ENCODE measurements around the gene PRDM16.

Gene PRDM16

GRCh38 chr1:3471356-3472087, 402.5 kb downstream of the PRDM16 start:
- TF ChIP-seq POLR2A (IDR thresholded peaks at IDR 0.05; ENCODE audit: low read length) (no peak), GATA1 (IDR thresholded peaks at IDR 0.05; ENCODE audit: low read depth, low read length) (no peak)

DNA sequence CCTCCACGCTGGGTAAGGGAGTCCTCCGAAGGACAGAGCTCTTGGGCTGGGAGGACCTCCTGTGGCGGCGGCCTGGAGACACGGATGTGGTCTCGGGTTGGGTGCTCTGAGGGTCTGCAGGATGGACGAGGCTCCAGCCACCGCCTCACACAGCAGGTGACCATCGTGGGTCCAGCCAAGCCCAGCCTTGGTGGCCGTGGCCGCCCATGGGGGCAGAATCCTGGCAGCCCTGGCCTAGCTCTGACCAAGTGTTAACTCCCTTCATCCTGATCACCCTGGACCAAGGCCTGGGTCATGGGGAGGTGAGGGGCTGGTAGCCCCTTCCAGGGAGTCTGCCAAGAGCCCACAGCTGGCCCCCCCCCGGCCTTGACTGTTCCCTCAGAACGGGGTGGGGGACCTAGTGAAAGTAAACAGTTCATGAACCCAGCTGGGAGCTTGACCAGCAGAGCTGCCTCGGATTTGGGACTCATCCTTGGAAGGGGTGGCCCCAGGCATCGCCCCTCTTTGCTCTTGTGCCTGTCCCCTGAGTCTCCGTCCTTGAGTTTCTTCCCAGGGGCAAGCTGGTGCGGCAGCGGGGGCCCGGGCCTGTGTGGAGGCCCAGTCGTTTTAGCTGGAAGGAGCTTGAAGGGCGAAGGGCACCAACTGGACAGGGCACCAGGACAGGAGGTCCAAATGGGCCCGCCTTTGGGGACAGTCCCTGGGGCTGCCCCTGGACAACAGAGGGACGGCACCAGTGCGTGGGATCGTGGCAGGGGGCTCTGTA, 403.3 kb downstream of the PRDM16 start:
- DNase-seq: no peak
- TF ChIP-seq GATA1 (IDR thresholded peaks at IDR 0.05; ENCODE audit: low read depth, low read length): no peak
- TF ChIP-seq POLR2A (IDR thresholded peaks at IDR 0.05; ENCODE audit: low read length): no peak

More at GRCh38 chr1:3471356-3472087, 402.5 kb downstream of the PRDM16 start:
- DNase-seq: no peak

GRCh38 chr1:3472906-3473305, 403.9 kb downstream of the PRDM16 start:
- DNase-seq: no peak
- TF ChIP-seq POLR2A (IDR thresholded peaks at IDR 0.05; ENCODE audit: low read length) (no peak), GATA1 (IDR thresholded peaks at IDR 0.05; ENCODE audit: low read depth, low read length) (no peak)

DNA sequence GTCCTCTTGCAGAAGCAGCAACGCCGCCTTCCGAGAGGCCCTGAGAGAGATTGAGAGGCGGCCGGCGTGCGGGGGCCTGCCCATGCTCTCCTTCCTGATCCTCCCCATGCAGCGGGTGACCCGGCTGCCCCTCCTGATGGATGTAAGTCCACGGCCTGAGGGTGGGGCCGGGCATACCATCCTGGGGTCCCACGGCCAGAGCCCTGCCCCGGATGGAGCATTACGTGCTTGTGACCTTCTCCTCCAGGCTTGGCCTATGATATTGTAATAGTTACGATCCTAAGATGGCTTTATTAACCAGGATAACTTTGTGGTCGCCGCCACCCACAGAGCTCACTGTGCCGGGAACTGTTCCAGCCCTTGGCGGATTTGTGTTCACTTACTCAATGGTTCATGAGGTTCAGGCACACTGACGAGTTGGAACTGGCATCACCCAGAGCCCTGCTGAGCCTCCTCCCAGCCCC, 404.4 kb downstream of the PRDM16 start:
- DNase-seq: no peak
- TF ChIP-seq GATA1 (IDR thresholded peaks at IDR 0.05; ENCODE audit: low read depth, low read length) (no peak), POLR2A (IDR thresholded peaks at IDR 0.05; ENCODE audit: low read length) (no peak)

DNA sequence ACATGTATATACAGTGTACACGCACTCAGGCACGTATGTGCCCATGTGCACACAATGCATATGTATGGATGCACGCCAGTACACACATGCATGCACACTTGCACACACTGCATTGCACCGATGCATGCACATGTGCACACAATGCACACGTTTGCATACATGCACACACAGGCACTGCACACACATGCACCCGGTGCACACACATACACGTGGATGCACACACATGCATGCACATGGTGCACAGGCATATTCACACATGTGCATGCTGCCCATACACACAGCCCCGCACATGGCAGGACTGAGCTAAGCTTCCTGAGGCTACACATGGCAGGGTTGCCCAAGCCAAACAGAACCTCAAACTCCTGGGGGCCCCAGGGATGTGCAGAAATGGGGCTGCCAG, 405.0 kb downstream of the PRDM16 start:
- TF ChIP-seq GATA1 (IDR thresholded peaks at IDR 0.05; ENCODE audit: low read depth, low read length) (no peak), POLR2A (IDR thresholded peaks at IDR 0.05; ENCODE audit: low read length) (no peak)
- no peak for DNase-seq

DNA sequence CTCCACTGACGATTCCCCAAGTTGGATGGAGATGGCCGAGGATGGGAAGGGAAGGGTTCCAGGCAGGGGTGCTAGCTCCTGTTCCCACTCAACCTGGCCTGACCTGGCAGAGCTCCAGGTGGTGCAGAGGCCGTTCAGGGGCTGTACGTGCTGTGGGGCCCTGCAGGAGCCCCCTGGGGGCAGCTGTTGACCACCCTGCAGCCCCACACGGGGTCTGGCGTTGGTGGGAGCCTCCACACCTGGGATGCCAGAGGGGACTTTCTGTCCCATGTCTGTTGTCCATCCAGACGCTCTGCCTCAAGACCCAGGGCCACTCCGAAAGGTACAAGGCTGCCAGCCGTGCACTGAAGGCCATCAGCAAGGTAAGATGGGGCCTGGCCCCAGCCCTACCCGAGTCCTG, 405.4 kb downstream of the PRDM16 start:
- no peak for DNase-seq
- no peak for TF ChIP-seq GATA1 (IDR thresholded peaks at IDR 0.05; ENCODE audit: low read depth, low read length)
- TF ChIP-seq POLR2A (IDR thresholded peaks at IDR 0.05; ENCODE audit: low read length): no peak

DNA sequence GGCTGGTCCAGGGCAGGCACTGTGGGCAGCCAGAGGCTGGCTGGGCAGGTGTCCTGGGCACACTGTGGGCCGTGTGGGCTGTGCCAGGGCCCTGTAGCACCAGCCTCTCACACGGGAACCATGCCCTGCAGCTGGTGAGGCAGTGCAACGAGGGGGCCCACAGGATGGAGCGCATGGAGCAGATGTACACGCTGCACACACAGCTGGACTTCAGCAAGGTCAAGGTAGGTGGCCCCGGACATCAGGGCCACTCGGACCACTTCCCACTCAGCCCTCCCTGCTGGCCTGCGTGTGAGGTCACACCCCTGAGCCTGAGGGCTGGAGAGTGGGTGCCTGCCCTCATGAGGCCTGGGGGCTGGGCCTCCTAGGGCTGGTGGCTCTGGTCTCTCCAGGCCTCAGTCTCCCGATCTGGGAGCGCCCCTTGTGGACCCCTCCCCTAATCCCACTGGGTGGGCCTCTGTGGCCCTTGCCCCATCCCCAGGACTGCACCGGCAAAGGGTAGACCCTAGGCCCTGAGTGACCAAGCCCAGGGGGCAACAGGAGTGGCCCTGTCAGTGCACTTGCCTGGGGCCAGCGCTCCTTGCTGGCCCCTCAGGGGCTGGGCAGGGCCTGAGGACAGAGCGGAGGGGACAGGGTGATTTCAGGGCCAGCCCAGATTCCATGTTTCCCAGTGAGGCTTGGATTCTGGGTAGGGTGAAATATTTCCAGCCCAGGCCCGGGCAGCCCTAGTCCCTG, 407.0 kb downstream of the PRDM16 start:
- no peak for DNase-seq
- TF ChIP-seq POLR2A (IDR thresholded peaks at IDR 0.05; ENCODE audit: low read length): no peak
- no peak for TF ChIP-seq GATA1 (IDR thresholded peaks at IDR 0.05; ENCODE audit: low read depth, low read length)

GRCh38 chr1:3476666-3477065, 407.7 kb downstream of the PRDM16 start:
- TF ChIP-seq POLR2A (IDR thresholded peaks at IDR 0.05; ENCODE audit: low read length) (no peak), GATA1 (IDR thresholded peaks at IDR 0.05; ENCODE audit: low read depth, low read length) (no peak)
- no peak for DNase-seq

- peak in 1 of 2 experiments; percentile 7 for DNase-seq
- no peak for TF ChIP-seq GATA1 (IDR thresholded peaks at IDR 0.05; ENCODE audit: low read depth, low read length)
- TF ChIP-seq POLR2A (IDR thresholded peaks at IDR 0.05; ENCODE audit: low read length): no peak
These were observed 408.4 kb downstream of the PRDM16 start for GRCh38 chr1:3477241-3477995.

- no peak for DNase-seq
- no peak for TF ChIP-seq GATA1 (IDR thresholded peaks at IDR 0.05; ENCODE audit: low read depth, low read length)
These were observed 409.2 kb downstream of the PRDM16 start for GRCh38 chr1:3478187-3478586.

GRCh38 chr1:3479511-3480368, 410.7 kb downstream of the PRDM16 start:
- no peak for TF ChIP-seq POLR2A (IDR thresholded peaks at IDR 0.05; ENCODE audit: low read length)
- no peak for TF ChIP-seq GATA1 (IDR thresholded peaks at IDR 0.05; ENCODE audit: low read depth, low read length)
- DNase-seq: no peak

GRCh38 chr1:3480369-3480719, 411.3 kb downstream of the PRDM16 start:
- TF ChIP-seq POLR2A (IDR thresholded peaks at IDR 0.05; ENCODE audit: low read length): no peak
- no peak for TF ChIP-seq GATA1 (IDR thresholded peaks at IDR 0.05; ENCODE audit: low read depth, low read length)
- DNase-seq: no peak

GRCh38 chr1:3481046-3481445, 412.0 kb downstream of the PRDM16 start:
- TF ChIP-seq GATA1 (IDR thresholded peaks at IDR 0.05; ENCODE audit: low read depth, low read length) (no peak), POLR2A (IDR thresholded peaks at IDR 0.05; ENCODE audit: low read length) (no peak)
- no peak for DNase-seq

All from erythroblast (primary cell).